ENCODE results near the gene DNAL4. TPM values are rescaled to one million over a fixed set of nuclear protein-coding genes. Genes with fewer than 3 reads are reported as not detected.

DNAL4 gene
- total and polyA plus RNA-seq, 2 donors (not counting 1 experiment from before 2014, with no cell fraction given): 9.9 to 10.3 TPM

DNA sequence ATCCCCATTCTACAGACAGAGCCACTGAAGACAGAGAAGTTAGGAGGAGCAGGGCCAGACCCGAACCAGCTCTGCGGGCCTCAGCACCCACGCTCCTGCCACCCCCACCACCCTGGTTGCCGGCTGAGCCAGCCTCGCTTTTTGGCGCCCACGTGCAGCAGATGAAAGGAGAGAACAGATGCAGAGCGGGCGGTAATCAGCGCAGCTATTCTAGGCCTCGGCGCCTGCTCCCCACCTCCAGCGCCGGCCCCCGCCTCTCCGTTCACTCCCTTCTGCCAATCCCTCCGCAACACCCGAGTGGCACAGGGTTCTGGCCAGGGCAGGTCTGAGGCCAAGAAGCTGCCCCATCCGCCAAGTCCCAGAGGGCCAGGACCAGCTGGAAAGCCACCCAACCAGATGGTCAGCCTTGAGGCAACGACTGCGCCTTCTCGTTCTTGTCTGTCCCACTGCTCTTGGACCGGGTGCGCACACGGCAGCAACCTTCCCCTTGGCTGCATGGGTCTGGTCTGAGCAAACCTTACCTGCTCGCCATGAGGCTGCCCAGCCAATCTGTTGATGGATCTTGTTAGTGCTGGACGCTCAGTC is 16.8 kb downstream of the DNAL4 start:
- no peaks in the 10 kb centered on the region for H3K4me1 ChIP-seq (ENCODE audit: control insufficient read depth in 2 of 2, insufficient read depth in 2 of 2, low read length in 2 of 2)
- WGBS (ENCODE audit: insufficient coverage): 97% methylated on average over 27 of the region's 27 CpGs
- Mint-ChIP-seq H3K27ac (no peak overlapping the region), H3K9me3 (ENCODE audit: insufficient read depth) (no peaks in the 10 kb centered on the region), H3K4me1 (no peaks in the 10 kb centered on the region), H3K4me3 (no peak overlapping the region), H3K27me3 (no peaks in the 10 kb centered on the region)
- no peak for DNase-seq
- H3K27ac ChIP-seq (ENCODE audit: low read length in 2 of 2): no peak overlapping the region
- no peaks in the 10 kb centered on the region for H3K79me2 ChIP-seq (ENCODE audit: control insufficient read depth, insufficient read depth, low read length)
- H3K9ac ChIP-seq (ENCODE audit: low read length): no peak overlapping the region
- POLR2A ChIA-PET: no interaction called here
- H3K4me3 ChIP-seq (ENCODE audit: control extremely low read depth in 1 of 5, extremely low read depth in 1 of 5, insufficient read depth in 1 of 5, low read depth in 2 of 5, low read length in 4 of 5): no peak overlapping the region
- intact Hi-C loops (cut with micrococcal nuclease): no loop called here
- no peak for TF ChIP-seq EZH2 (IDR thresholded peaks at IDR 0.05; ENCODE audit: borderline replicate concordance, insufficient read depth, low read depth, low read length, poor library complexity, severe bottlenecking)
- TF ChIP-seq, protein P1, sequence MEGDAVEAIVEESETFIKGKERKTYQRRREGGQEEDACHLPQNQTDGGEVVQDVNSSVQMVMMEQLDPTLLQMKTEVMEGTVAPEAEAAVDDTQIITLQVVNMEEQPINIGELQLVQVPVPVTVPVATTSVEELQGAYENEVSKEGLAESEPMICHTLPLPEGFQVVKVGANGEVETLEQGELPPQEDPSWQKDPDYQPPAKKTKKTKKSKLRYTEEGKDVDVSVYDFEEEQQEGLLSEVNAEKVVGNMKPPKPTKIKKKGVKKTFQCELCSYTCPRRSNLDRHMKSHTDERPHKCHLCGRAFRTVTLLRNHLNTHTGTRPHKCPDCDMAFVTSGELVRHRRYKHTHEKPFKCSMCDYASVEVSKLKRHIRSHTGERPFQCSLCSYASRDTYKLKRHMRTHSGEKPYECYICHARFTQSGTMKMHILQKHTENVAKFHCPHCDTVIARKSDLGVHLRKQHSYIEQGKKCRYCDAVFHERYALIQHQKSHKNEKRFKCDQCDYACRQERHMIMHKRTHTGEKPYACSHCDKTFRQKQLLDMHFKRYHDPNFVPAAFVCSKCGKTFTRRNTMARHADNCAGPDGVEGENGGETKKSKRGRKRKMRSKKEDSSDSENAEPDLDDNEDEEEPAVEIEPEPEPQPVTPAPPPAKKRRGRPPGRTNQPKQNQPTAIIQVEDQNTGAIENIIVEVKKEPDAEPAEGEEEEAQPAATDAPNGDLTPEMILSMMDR (IDR thresholded peaks at IDR 0.05): no peak
- CTCF ChIA-PET: no interaction called here
- H3K4me2 ChIP-seq (replicated peaks; ENCODE audit: low read depth, low read length, poor library complexity, severe bottlenecking): no peak overlapping the region
- H3K36me3 ChIP-seq (replicated peaks in 1 of 2; ENCODE audit: control extremely low read depth in 1 of 2, control insufficient read depth in 1 of 2, extremely low read depth in 1 of 2, insufficient read depth in 2 of 2, low read length in 1 of 2): peaks cover 0 to 9% of the 10 kb centered on the region in 2 experiments
- no peaks in the 10 kb centered on the region for H4K20me1 ChIP-seq (ENCODE audit: control insufficient read depth, insufficient read depth, low read length, poor library complexity, severe bottlenecking)
- H3K27me3 ChIP-seq (replicated peaks in 1 of 4; ENCODE audit: control extremely low read depth in 1 of 4, control insufficient read depth in 3 of 4, insufficient read depth in 4 of 4, low read length in 3 of 4): no peaks in the 10 kb centered on the region
- no peak overlapping the region for H2AFZ ChIP-seq (ENCODE audit: insufficient read depth, low read depth, low read length, poor library complexity, severe bottlenecking)
- ATAC-seq (ENCODE audit: low read depth): no peak
- no peaks in the 10 kb centered on the region for H3K9me3 ChIP-seq (ENCODE audit: control extremely low read depth in 1 of 3, control insufficient read depth in 2 of 3, insufficient read depth in 1 of 3, low read length in 2 of 3)

DNA sequence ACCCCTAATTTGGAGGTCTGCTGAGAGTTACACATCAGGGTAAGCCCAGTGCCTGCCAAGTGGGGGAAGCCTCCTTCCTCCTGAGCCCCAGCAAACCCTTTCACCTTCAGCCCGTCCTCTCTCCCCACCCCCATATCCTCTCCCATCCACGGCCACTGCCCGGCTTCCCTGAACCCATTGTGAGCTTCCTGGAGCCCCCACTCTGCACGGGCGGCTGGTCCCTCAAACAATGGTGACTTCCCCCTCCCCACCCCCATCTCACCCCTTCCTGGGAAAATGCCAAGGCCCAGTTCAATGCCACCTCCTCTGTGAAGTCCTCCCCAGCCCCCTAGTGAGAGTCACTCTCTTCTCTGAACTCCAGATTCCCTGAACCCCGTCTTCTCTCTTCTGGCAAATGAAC is 17.9 kb downstream of the DNAL4 start:
- POLR2A ChIA-PET: no interaction called here
- Mint-ChIP-seq H3K27ac (no peak overlapping the region), H3K9me3 (ENCODE audit: insufficient read depth) (no peaks in the 10 kb centered on the region), H3K27me3 (no peaks in the 10 kb centered on the region), H3K4me3 (no peak overlapping the region), H3K4me1 (no peaks in the 10 kb centered on the region)
- H3K9me3 ChIP-seq (ENCODE audit: control extremely low read depth in 1 of 3, control insufficient read depth in 2 of 3, insufficient read depth in 1 of 3, low read length in 2 of 3): no peaks in the 10 kb centered on the region
- no peaks in the 10 kb centered on the region for H4K20me1 ChIP-seq (ENCODE audit: control insufficient read depth, insufficient read depth, low read length, poor library complexity, severe bottlenecking)
- H3K4me1 ChIP-seq (ENCODE audit: control insufficient read depth in 2 of 2, insufficient read depth in 2 of 2, low read length in 2 of 2): no peaks in the 10 kb centered on the region
- no peak overlapping the region for H3K9ac ChIP-seq (ENCODE audit: low read length)
- CTCF ChIA-PET: no interaction called here
- H3K27ac ChIP-seq (ENCODE audit: low read length in 2 of 2): no peak overlapping the region
- 87% methylated on average over 5 of the region's 6 CpGs for WGBS (ENCODE audit: insufficient coverage)
- TF ChIP-seq, protein P1 (IDR thresholded peaks at IDR 0.05): no peak
- no peak for TF ChIP-seq EZH2 (IDR thresholded peaks at IDR 0.05; ENCODE audit: borderline replicate concordance, insufficient read depth, low read depth, low read length, poor library complexity, severe bottlenecking)
- ATAC-seq (ENCODE audit: low read depth): no peak
- no peak overlapping the region for H3K4me2 ChIP-seq (replicated peaks; ENCODE audit: low read depth, low read length, poor library complexity, severe bottlenecking)
- peaks cover 0 to 9% of the 10 kb centered on the region in 2 experiments for H3K36me3 ChIP-seq (replicated peaks in 1 of 2; ENCODE audit: control extremely low read depth in 1 of 2, control insufficient read depth in 1 of 2, extremely low read depth in 1 of 2, insufficient read depth in 2 of 2, low read length in 1 of 2)
- intact Hi-C loops (cut with micrococcal nuclease): no loop called here
- no peak overlapping the region for H3K4me3 ChIP-seq (ENCODE audit: control extremely low read depth in 1 of 5, extremely low read depth in 1 of 5, insufficient read depth in 1 of 5, low read depth in 2 of 5, low read length in 4 of 5)
- no peaks in the 10 kb centered on the region for H3K79me2 ChIP-seq (ENCODE audit: control insufficient read depth, insufficient read depth, low read length)
- DNase-seq: no peak
- no peak overlapping the region for H2AFZ ChIP-seq (ENCODE audit: insufficient read depth, low read depth, low read length, poor library complexity, severe bottlenecking)
- no peaks in the 10 kb centered on the region for H3K27me3 ChIP-seq (replicated peaks in 1 of 4; ENCODE audit: control extremely low read depth in 1 of 4, control insufficient read depth in 3 of 4, insufficient read depth in 4 of 4, low read length in 3 of 4)

Measured in B cell (primary cell).